NCI-H2196 treated with DMSO at 0.1 percent for 48 hours (cell line): ENCODE results near the gene ESPN.
"Not testable (repeated sequence)": the region's sequence is repeated elsewhere in the genome, so short reads cannot be mapped to it uniquely, and the experiment has no call there.

Experiments used
- DNase-seq: peaks from one replicate; lab custom pipeline; 2025; ENCODE audit not compliant: unreplicated experiment; lab: John Stamatoyannopoulos, UW

Gene ESPN

DNA sequence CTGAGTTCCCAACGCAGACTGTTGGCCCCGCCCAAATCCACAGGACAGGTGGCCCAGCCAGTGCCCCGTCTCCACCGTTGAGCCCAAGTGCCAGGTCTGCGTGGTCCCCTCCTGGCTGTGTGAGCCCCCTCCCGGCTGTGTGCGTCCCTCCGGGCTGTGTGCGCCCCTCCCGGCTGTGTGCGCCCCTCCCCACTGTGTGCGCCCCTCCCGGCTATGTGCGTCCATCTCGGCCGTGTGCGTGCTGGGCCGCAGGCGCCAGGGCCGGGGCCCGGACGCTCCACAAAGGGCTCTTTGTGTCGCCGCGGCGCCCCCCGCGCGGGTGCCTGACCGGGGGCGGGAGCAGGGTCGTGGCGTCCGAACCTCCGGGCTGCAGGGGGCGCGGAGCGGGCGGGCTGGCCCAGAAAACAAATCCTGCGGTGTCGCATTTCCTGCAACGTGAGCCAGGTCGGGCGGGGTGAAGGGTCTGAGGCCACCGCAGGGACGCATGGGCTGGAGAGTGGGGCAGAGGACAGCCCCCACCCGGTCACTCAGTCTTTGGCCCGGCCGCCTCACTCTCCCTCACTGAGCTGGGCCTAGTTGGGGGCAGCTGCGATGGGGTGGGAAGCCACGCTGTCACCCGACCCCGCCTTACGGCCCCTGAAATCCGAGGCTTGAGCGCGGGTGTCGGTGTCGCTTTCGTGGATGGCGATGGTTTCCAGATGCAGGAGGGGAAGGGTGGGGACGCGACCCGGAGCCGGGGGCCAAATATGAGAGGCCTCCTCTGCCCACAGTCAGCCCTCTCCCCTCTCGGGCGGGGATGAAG lies 22.6 kb downstream of the ESPN start:
- no peak for DNase-seq

GRCh38 chr1:6447818-6448748 lies 23.5 kb downstream of the ESPN start:
- peak; percentile 61 for DNase-seq

GRCh38 chr1:6448749-6449631 lies 24.4 kb downstream of the ESPN start:
- peak; percentile 51 for DNase-seq

DNA sequence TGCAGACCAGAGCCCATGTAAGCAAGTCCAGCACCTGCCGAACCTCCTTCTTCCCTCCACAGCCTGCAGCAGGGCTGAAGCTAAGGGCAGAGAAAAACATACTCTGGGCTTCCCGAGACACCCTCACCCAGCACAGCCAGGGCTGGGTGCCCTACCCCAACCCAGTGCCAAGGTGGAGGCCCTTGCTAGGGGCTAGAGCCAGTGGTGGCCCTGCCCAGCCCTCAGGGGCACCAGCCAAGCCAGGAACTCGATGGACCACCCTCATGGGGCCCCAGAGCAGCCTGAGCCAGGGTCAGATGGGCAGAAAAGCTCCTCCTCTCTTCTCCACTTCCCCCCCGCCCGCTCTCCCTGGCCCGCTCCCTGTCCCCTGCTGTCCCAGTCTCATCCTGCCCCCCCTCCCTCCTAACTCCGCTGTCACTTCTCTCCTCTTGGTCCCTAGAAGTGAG lies 25.5 kb downstream of the ESPN start:
- DNase-seq = no peak

- not testable (repeated sequence) for DNase-seq
These were observed 25.9 kb downstream of the ESPN start for GRCh38 chr1:6450486-6450885.

- DNase-seq = no peak
These were observed 26.4 kb downstream of the ESPN start for GRCh38 chr1:6450943-6451373.

GRCh38 chr1:6453895-6454855 lies 29.6 kb downstream of the ESPN start:
- DNase-seq = not testable (repeated sequence)

DNA sequence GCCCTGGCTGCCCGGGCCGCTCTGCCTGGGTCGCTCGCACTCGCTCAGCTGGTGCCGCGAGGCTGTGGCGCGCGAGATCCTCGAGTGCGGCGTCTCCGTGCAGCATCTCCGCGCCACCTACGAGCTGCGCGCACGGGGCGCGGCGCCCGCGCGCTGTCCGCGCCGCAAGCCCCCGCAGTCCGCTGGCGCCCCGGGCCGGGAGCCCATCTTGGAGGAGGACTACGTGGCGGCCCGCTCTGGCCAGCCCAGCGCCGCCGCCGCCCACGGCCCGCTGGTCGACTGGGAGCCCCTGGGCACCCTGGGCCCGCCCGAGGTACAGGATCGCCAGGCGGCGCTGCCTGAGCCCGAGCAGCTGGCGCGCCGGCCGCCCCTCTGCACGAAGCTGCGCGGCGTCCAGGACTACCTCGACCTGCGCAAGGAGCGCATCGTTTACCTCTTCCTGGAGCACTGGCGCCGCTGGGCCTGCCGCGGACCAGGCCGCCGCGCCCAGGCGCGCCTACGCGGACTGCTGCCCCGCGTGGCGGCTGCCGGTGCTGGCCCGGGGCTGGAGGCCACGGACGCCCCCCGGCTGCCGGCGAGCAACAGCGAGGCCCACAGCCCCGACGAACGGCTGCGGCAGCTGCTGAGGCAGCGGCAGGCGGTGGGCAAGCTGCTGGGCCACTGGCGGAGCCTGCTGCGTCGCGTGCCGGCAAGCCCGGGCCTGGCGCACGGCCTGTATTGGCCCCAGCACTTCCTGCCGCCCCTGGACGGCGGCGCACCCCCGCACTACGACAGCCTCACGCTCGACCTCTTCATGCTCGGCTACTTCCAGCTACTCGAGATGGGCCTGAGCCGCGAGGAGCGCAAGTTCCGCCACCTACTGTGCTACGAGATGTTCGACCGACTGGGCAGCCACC lies 30.5 kb downstream of the ESPN start:
- DNase-seq = no peak

DNA sequence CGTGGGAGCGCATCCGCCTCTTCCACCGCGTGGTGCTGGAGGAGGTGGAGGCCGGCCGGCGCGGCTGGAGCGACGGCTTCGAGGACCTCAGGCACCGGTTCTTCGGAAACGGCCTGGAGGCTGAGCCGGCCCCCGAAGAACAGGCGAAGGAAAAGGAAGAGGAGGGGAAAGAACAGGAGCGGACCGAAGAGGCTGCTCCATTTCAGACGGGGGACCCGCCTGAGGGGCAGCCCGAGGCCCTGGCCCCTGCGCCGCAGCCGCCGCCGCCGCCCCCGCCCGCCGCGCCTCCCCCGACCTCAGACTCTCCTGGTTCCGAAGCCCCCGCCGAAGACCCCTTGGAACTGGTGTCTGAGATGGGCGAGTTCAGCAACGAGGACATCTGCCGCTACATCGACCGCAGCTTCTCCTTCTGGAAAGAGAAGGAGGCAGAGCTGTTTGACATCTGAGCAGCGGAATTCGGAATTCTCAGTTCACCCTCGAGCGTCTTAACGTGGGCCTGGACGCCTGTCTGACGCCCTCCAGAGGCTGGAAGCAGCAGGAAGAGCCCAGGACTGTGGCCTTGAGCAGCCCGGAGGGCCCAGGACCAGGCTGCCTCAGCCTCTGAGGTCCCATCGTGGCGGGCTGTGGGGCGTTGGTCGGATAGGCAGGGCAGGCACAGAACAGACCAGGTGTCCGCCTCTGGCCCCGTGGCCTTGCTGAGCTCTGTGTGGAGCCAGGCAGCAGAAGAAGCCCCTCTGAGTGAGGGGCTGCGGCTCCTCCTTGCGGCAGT lies 31.4 kb downstream of the ESPN start:
- DNase-seq = not testable (repeated sequence)

DNA sequence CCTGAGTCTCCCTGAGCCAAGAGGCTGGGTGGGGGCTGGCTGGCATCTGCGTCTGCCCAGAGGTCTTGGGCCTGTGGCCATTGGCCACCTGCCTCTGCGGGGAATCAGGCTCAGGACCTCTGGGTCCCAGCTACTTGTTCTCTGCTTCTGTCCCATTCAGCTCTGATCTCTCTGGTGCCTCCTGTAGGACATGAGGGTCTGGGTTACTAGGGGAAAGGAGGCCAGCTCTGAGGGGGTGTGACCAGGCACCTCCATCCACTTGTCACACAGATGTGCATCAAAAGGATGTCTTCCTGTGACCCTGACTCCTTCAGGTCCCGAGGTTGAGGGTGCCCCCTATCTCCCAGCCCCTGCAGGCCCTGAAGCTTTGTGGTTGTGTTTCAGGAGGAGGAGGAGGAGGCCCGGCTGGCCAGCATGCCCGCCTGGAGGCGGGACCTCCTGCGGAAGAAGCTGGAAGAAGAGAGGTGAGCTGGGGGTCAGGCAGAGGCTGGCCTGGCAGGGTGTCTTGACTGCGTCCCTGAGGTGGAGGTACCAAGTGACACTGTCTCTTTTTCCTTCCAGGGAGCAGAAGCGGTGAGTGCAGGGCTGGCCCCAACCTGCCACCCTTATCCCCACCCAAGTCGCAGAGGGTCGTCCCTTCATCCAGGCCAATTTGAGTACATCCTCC lies 32.4 kb downstream of the ESPN start:
- DNase-seq = no peak

- DNase-seq = no peak
These were observed 35.3 kb downstream of the ESPN start for GRCh38 chr1:6459850-6460265.

DNA sequence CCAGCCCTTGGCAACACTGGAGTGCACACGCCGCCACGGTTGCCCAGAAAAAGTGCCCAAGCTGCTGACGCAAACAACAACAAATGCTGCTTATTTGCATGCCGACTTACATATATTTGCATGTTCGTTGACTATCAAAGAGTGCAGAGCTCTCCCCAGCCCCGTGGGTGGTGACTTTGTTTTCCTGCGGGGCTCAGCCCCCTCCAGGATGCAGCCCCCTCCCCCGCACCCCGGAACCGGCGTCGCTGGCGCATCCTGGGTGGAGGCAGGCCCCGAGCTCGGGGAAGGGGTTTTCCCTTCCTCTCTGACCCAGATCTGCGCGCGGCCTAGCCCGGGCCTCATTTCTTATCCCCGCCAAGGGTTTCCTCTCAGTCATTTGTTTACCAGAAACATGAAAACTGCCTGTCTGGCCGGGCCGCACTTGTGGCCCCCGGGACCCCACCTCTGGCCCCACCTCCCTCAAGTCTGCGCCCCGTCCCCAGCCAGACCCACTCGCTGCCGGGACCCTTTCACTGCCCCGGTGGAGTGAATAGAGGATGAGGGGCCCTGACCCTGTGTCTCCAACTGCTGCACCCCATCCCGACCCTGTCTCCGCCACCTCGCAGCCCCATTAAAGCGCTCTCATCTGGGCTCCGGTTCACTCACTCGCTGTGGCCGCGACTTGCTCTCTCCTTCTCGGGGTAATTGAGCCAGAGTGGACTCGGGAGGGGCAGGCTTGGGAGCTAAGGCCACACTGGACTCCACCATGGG lies 35.9 kb downstream of the ESPN start:
- no peak for DNase-seq

GRCh38 chr1:6461051-6461530 lies 36.5 kb downstream of the ESPN start:
- DNase-seq = no peak

- no peak for DNase-seq
These were observed 37.2 kb downstream of the ESPN start for GRCh38 chr1:6461538-6462411.

GRCh38 chr1:6462412-6463119 lies 38.0 kb downstream of the ESPN start:
- DNase-seq = no peak
